K562 (cell line): ENCODE measurements around the gene BEST1. TPM values are rescaled to one million over a fixed set of nuclear protein-coding genes. Genes with fewer than 3 reads are reported as not detected.

Source experiments
- CGGBP1 ChIP-seq: fragments of 250-450 bp; sonication (Bioruptor Pico); IDR thresholded peaks from 2 replicates; pipeline ENCODE4 v1.9.0; 2021; ENCODE audit warnings: mild to moderate bottlenecking
- CHCHD3 ChIP-seq: fragments of 250-450 bp; sonication (Bioruptor Pico); IDR thresholded peaks from 2 replicates; pipeline ENCODE4 v2.1.2; 2022; ENCODE audit warnings: mild to moderate bottlenecking
- JUND ChIP-seq, 2 experiments: IDR thresholded peaks; 2 replicates in 1 of 2; 3 replicates in 1 of 2; pipeline ENCODE4 v1.6.1; 2011; ENCODE audit warnings: borderline replicate concordance in 2 of 2, low read depth in 2 of 2, low read length in 2 of 2, improper control_type of control experiment in 1 of 2, missing biosample characterization in 1 of 2, missing genetic modification characterization in 1 of 2, missing genetic modification reagents in 1 of 2
- KAT7 ChIP-seq: sonication (generic); formaldehyde crosslinking; IDR thresholded peaks from 2 replicates; pipeline ENCODE4 v1.8.0; 2022; ENCODE audit warnings: missing genetic modification reagents, mild to moderate bottlenecking, borderline replicate concordance
- MYC ChIP-seq, 2 experiments: fragments of 250-450 bp in 1 of 2; sonication (Bioruptor Pico) in 1 of 2; IDR thresholded peaks; 2 replicates each; pipeline versions ENCODE4 v1.5.1 to v1.6.1; 2012 to 2021; ENCODE audit warnings: low read depth in 2 of 2, borderline replicate concordance in 1 of 2, improper control_type of control experiment in 1 of 2, low read length in 1 of 2, mild to moderate bottlenecking in 1 of 2, moderate library complexity in 1 of 2
- NONO ChIP-seq, 2 experiments: fragments of 200-400 bp in 1 of 2; fragments of 450-650 bp in 1 of 2; formaldehyde crosslinking in 1 of 2; IDR thresholded peaks; 2 replicates each; pipeline ENCODE4 v1.6.1; 2017; ENCODE audit warnings: low read depth in 2 of 2, mild to moderate bottlenecking in 2 of 2, moderate library complexity in 2 of 2, low read length in 1 of 2
- NR0B1 ChIP-seq: fragments of 450-650 bp; IDR thresholded peaks from one replicate; pipeline ENCODE4 v1.6.1; 2018; ENCODE audit warnings: mild to moderate bottlenecking, moderate library complexity; ENCODE audit not compliant: partially characterized antibody
- PKNOX1 ChIP-seq: fragments of 450-650 bp; IDR thresholded peaks from 2 replicates; pipeline ENCODE4 v1.6.1; 2016
- RBBP5 ChIP-seq: fragments of 200-600 bp; sonication (generic); IDR thresholded peaks from 2 replicates; pipeline ENCODE4 v1.6.1; 2012; ENCODE audit warnings: borderline replicate concordance, mild to moderate bottlenecking, low read length, control low read depth, inconsistent platforms; ENCODE audit not compliant: insufficient read depth, poor library complexity, severe bottlenecking
- RERE ChIP-seq: sonication (generic); formaldehyde crosslinking; IDR thresholded peaks from 2 replicates; pipeline ENCODE4 v1.8.0; 2023; ENCODE audit warnings: missing genetic modification reagents, mild to moderate bottlenecking, borderline replicate concordance
- SFPQ ChIP-seq: fragments of 200-400 bp; formaldehyde crosslinking; IDR thresholded peaks from 2 replicates; pipeline ENCODE4 v1.6.1; 2017; ENCODE audit warnings: mild to moderate bottlenecking, low read depth, low read length, moderate library complexity
- TEAD4 ChIP-seq, 2 experiments: sonication (generic) in 1 of 2; formaldehyde crosslinking in 1 of 2; IDR thresholded peaks; 2 replicates each; pipeline versions ENCODE4 v1.6.1 to v1.8.0; 2012 to 2022; ENCODE audit warnings: borderline replicate concordance in 1 of 2, inconsistent platforms in 1 of 2, low read length in 1 of 2, mild to moderate bottlenecking in 1 of 2, missing genetic modification reagents in 1 of 2
- ZBTB17 ChIP-seq: fragments of 450-650 bp; formaldehyde crosslinking; IDR thresholded peaks from 2 replicates; pipeline ENCODE4 v1.4.0; 2020; ENCODE audit warnings: mild to moderate bottlenecking
- ZNF212 ChIP-seq: fragments of 450-650 bp; formaldehyde crosslinking; IDR thresholded peaks from 2 replicates; pipeline ENCODE4 v1.4.0; 2020; ENCODE audit warnings: mild to moderate bottlenecking
- ZNF3 ChIP-seq: fragments of 250-450 bp; sonication (Bioruptor Pico); IDR thresholded peaks from 2 replicates; pipeline ENCODE4 v1.5.0; 2021; ENCODE audit warnings: mild to moderate bottlenecking, moderate library complexity
- polyA plus RNA-seq, 8 experiments: library from polyadenylated mRNA; depleted of rRNA in 4 of 8; stranded (reverse) in 5 of 8; unstranded in 3 of 8; fragments of >200 nt; fragmentation: Nextera tagmentation in 2 of 8; fragmentation: Illumina TruSeq in 1 of 8; extraction: Ambion mirVana in 2 of 8; extraction: Trizol in 1 of 8; gene quantifications; 2 replicates each; pipeline versions ENCODE4 v1.2.1 to v1.2.3, GENCODE V29; 2011 to 2014; ENCODE audit warnings: inconsistent platforms in 1 of 8, missing spikeins in 1 of 8
- total RNA-seq, 7 experiments: library from RNA; depleted of rRNA in 6 of 7; stranded (reverse); fragments of >200 nt in 6 of 7; fragmentation: Illumina TruSeq in 2 of 7; extraction: Trizol in 2 of 7; gene quantifications; 2 replicates each; pipeline versions ENCODE4 v1.2.1 to v1.2.3, GENCODE V29; 2011 to 2021; ENCODE audit warnings: low replicate concordance in 1 of 7

The BEST1 gene
- total and polyA plus RNA-seq, 9 of the 15 experiments (the other 6 are each of a cell fraction or from before 2014, with no cell fraction given) = 0.07 to 1.3 (median 0.40) TPM

GRCh38 chr11:61963016-61963281 is 12.8 kb downstream of the BEST1 start (continued):
- TF ChIP-seq RERE (CRISPR knock-in tag) (no peak), CGGBP1 (CRISPR knock-in tag) (peak; percentile 25; the same call in 1 of the 2 replicates), TEAD4 (IDR thresholded peaks at IDR 0.05; ENCODE audit: low read length) (0 out of 2 replicates have a peak, but pooled peaks have one; percentile 7), TEAD4 (CRISPR knock-in tag; IDR thresholded peaks at IDR 0.05; ENCODE audit: borderline replicate concordance) (no peak), ZBTB17 (0 out of 2 replicates have a peak, but pooled peaks have one; percentile 66), ZNF3 (CRISPR knock-in tag) (no peak; the same call in 1 of the 2 replicates), CHCHD3 (CRISPR knock-in tag) (peak; percentile 21; the same call in 1 of the 2 replicates), PKNOX1 (peak; percentile 72), NONO (IDR thresholded peaks at IDR 0.05; ENCODE audit: low read depth in 2 of 2, low read length in 1 of 2) (0 out of 4 replicates have a peak, but pooled peaks of 1 of the 2 experiments have one; percentile 53), MYC (IDR thresholded peaks at IDR 0.05; ENCODE audit: low read depth, low read length) (no peak; the same call in none of the 2 replicates), MYC (CRISPR knock-in tag; IDR thresholded peaks at IDR 0.05; ENCODE audit: borderline replicate concordance, low read depth) (peak; percentile 18; the same call in 1 of the 2 replicates), JUND (IDR thresholded peaks at IDR 0.05; ENCODE audit: borderline replicate concordance, low read depth, low read length) (no peak), JUND (tag; IDR thresholded peaks at IDR 0.05; ENCODE audit: borderline replicate concordance, low read depth, low read length) (peak; percentile 65; the same call in 1 of the 3 replicates), RBBP5 (no peak), SFPQ (no peak), KAT7 (CRISPR knock-in tag) (no peak), ZNF212 (no peak), NR0B1 (no peak)
